Activated CD4-positive, alpha-beta T cell treated with anti-CD3 and anti-CD28 coated beads, Interleukin-2, amount 10 ng/mL, durations not matched to agents 24 days and 14 days (primary cell): Measurements from ENCODE around the gene DENND2A. TPM values are rescaled to one million over a fixed set of nuclear protein-coding genes. Genes with fewer than 3 reads are reported as not detected.
"Not testable (repeated sequence)": the region's sequence is repeated elsewhere in the genome, so short reads cannot be mapped to it uniquely, and the experiment has no call there.

ENCODE experiments used
- DNase-seq: peaks from one replicate; pipeline ENCODE4 v3.0.0; 2022
- H3K27ac Mint-ChIP-seq: one replicate; pipeline ENCODE4 v1.8.0; 2022; ENCODE audit warnings: mild to moderate bottlenecking, mixed read lengths
- H3K27me3 Mint-ChIP-seq: one replicate; pipeline ENCODE4 v1.8.0; 2022; ENCODE audit warnings: mixed read lengths
- H3K36me3 Mint-ChIP-seq: one replicate; pipeline ENCODE4 v1.8.0; 2022; ENCODE audit warnings: low read depth, mild to moderate bottlenecking, mixed read lengths
- H3K4me1 Mint-ChIP-seq: one replicate; pipeline ENCODE4 v1.8.0; 2021; ENCODE audit warnings: mixed read lengths
- H3K4me3 Mint-ChIP-seq: one replicate; pipeline ENCODE4 v1.8.0; 2022; ENCODE audit warnings: mild to moderate bottlenecking, moderate library complexity, mixed read lengths
- H3K9me3 Mint-ChIP-seq: one replicate; pipeline ENCODE4 v1.8.0; 2021; ENCODE audit warnings: mixed read lengths
- intact Hi-C: fragments of 100-400 bp; cut with micrococcal nuclease; formaldehyde crosslinking; loops from one replicate; pipeline ENCODE4 v1.15.1; 2023
- total RNA-seq: library from RNA; stranded (reverse); gene quantifications from 2 replicates; pipeline ENCODE4 v1.2.3, GENCODE V29; 2022

The DENND2A gene
- total RNA-seq, 1 donor from 2014 or later, result not detected

DNA sequence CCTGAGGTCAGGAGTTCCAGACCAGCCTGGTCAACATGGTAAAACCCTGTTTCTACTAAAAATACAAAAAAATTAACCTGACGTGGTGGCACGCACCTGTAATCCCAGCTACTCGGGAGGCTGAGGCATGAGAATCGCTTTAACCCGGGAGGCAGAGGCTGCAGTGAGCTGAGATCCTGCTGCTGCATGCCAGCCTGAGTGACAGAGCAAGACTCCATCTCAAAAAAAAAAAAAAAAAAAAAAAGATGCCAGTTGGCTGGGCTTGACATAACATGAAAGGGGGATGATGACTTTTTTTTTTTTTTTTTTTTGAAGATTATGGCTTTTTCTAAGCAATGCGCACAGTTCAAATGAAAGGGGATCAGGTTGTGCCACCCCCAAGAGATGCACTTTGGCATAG lies 133.1 kb downstream of the DENND2A start:
- H3K4me3 Mint-ChIP-seq, intact Hi-C loops, H3K9me3 Mint-ChIP-seq, H3K4me1 Mint-ChIP-seq, DNase-seq, H3K36me3 Mint-ChIP-seq, H3K27ac Mint-ChIP-seq, H3K27me3 Mint-ChIP-seq: not testable (repeated sequence)

DNA sequence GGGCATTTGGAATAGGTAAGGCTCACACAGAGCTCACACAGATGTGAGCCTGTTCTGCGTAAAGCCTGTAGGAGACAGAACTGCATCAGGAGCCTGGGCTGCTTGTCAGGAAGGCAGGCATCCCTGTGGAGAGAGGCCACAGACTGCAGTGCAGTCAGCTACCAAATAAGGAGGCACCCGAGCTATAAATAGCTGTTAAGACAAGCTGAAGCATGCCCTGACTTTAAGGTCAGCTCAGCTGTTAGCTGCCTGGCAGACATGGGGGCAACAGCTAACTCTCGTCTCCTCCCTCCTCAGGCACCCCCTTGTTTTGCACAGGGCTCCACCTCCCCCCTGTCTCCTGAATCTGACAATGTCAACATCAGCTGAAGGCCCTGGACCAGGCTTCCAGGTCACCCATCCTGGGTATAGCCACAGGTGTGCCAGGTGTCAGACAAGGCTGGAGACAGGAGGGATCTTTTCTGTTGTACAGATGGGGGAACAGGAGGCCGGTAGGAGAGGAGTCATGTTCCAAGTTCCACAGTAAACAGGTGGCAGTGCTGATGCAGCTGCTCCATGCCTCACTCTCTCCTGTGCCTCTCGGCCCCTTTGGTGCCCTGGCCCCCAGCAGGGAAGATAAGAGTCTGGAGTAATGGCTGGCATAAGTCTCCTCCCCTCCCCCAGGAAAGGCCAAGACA lies 133.7 kb downstream of the DENND2A start:
- no peaks in the 10 kb centered on the region for H3K4me1 Mint-ChIP-seq
- no peaks in the 10 kb centered on the region for H3K9me3 Mint-ChIP-seq
- H3K27ac Mint-ChIP-seq, result no peak overlapping the region
- no peaks in the 10 kb centered on the region for H3K36me3 Mint-ChIP-seq
- no peak for DNase-seq
- H3K4me3 Mint-ChIP-seq, result no peak overlapping the region
- intact Hi-C loops, result no loop called here
- no peaks in the 10 kb centered on the region for H3K27me3 Mint-ChIP-seq

DNA sequence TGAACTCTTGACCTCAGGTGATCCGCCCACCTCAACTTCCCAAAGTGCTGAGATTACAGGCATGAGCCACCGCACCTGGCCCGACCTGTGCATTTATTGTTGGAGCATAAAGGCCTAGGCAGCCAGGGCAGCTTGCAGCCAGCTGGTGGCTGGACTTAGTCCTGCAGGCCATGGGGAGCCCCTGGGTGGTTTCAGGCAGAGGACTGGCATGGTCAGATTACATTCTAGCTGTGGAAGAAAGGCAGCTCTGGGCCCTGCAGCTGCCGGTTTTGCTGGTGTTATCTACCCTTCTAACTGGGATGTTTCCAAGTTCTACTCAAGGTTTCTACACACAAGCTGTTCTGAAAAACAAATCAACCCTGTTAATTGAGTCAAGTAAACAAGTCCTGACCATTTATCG lies 138.6 kb downstream of the DENND2A start:
- Mint-ChIP-seq H3K36me3 (no peaks in the 10 kb centered on the region), H3K4me1 (no peaks in the 10 kb centered on the region), H3K4me3 (no peak overlapping the region), H3K27me3 (peaks cover 3% of the 10 kb centered on the region), H3K27ac (no peak overlapping the region), H3K9me3 (no peaks in the 10 kb centered on the region)
- intact Hi-C loops, result no loop called here
- no peak for DNase-seq

DNA sequence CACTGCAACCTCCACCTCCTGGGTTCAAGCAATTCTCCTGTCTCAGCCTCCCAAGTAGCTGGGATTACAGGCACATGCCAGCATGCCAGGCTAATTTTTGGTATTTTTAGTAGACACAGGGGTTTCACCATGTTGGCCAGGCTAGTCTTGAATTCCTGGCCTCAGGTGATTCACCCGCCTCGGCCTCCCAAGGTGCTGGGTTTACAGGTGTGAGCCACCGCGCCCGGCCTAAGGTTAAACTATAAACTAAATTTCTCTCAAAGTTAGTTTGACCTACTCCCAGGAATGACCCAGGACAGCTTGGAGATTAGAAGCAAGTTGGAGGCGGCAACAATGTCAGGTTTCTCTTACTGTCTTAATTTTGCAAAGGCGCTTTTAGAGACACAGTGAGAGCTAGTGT lies 142.8 kb downstream of the DENND2A start:
- H3K9me3 Mint-ChIP-seq, DNase-seq, H3K27me3 Mint-ChIP-seq, H3K27ac Mint-ChIP-seq, intact Hi-C loops, H3K36me3 Mint-ChIP-seq, H3K4me1 Mint-ChIP-seq, H3K4me3 Mint-ChIP-seq: not testable (repeated sequence)

DNA sequence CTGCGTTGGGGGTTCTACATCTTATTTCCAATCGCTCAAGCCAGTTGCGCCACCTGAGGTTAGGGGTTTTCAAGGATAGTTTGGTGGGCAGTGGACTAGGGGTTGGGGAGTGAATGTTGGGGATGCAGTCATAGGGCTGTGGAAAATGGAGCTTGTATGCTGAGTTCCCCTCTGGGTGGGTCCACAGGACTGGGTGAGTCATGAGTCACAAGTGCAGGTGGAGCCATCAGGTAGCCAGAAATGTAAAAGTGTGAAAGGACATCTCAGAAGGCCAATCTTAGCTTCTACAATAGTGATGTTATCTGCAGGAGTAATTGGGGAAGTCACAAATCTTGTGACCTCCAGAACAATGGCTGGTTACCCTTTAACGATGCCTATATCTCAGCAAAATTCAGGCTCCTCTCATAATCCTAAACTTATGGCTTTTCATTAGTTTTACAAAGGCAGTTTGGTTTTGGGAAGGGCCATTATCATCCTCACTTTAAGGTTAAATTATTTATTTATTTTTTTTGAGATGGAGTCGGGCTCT lies 143.3 kb downstream of the DENND2A start:
- Mint-ChIP-seq H3K36me3 (no peaks in the 10 kb centered on the region), H3K4me1 (no peaks in the 10 kb centered on the region), H3K9me3 (no peaks in the 10 kb centered on the region), H3K27ac (no peak overlapping the region), H3K27me3 (peaks cover 3% of the 10 kb centered on the region), H3K4me3 (no peak overlapping the region)
- intact Hi-C loops, result no loop called here
- DNase-seq, result no peak

DNA sequence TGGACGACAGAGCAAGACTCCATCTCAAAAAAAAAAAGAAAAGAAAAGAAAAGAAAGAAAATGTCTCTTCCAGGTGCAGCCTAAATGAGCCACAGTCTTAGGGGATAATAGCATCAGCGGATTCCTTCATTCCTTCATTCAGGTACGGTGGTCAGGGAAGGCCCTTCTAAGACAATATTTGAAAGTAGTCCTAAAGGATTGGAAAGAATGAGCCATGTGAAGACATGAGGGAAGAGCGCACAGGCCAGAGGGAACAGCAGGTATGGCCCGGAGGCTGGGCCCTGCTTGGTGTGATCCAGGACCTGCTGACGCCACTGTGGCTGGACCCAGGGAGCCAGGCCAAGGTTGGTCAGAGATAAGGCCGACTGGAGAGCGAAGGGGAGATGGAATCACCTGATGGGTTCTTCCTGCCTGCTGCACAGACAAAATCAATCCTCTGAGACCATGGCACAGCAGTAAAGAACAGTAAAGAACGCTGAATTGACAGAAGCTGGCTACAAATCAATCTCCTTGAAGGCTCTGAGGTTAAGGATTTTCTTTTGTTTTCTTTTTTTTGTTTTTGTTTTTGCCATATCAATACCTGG lies 145.0 kb downstream of the DENND2A start:
- intact Hi-C loops, result no loop called here
- DNase-seq, result no peak
- no peaks in the 10 kb centered on the region for H3K36me3 Mint-ChIP-seq
- no peaks in the 10 kb centered on the region for H3K9me3 Mint-ChIP-seq
- no peak overlapping the region for H3K4me3 Mint-ChIP-seq
- no peaks in the 10 kb centered on the region for H3K4me1 Mint-ChIP-seq
- peaks cover 3% of the 10 kb centered on the region for H3K27me3 Mint-ChIP-seq
- H3K27ac Mint-ChIP-seq, result no peak overlapping the region

DNA sequence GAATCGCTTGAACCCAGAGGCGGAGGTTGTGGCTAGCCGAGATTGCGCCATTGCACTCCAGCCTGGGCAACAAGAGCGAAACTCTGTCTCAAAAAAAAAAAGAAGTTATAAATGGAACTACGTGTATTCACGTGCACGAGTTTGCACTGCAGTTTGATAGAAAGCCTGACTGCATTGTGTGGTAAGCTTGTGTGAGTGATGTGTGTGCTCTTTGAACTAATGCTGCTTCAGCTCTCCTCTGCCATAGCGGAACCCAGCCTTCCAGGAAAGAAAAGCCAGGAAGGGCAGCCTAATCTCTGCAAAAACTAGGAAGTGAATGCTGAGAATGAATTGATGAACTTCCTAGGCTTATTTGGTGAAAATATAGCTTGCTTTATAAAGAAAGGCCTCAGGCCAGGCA lies 145.7 kb downstream of the DENND2A start:
- no peaks in the 10 kb centered on the region for H3K36me3 Mint-ChIP-seq
- no peak for DNase-seq
- no peak overlapping the region for H3K27ac Mint-ChIP-seq
- intact Hi-C loops, result no loop called here
- peaks cover 3% of the 10 kb centered on the region for H3K27me3 Mint-ChIP-seq
- no peak overlapping the region for H3K4me3 Mint-ChIP-seq
- H3K9me3 Mint-ChIP-seq, result no peaks in the 10 kb centered on the region
- H3K4me1 Mint-ChIP-seq, result no peaks in the 10 kb centered on the region

DNA sequence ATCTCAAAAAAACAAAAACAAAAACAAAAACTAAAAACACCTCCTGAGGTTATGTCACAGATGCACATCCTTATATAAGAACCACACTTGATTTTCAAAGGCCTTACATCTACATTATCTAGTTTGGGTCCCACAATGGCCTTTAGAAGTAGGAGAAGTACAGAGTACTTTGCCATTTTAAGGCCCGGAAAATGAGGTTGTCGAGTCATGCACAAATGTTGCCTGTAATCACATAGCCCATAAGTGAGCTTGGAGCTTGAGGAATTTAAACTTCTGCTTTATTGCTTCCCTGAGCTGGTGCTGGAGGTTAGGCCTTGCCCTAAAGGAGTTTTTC lies 151.6 kb downstream of the DENND2A start:
- no peaks in the 10 kb centered on the region for H3K9me3 Mint-ChIP-seq
- H3K27ac Mint-ChIP-seq, result no peak overlapping the region
- peaks cover 5% of the 10 kb centered on the region for H3K4me1 Mint-ChIP-seq
- H3K36me3 Mint-ChIP-seq, result no peaks in the 10 kb centered on the region
- H3K27me3 Mint-ChIP-seq, result peaks cover 16% of the 10 kb centered on the region
- H3K4me3 Mint-ChIP-seq, result no peak overlapping the region
- DNase-seq, result no peak
- intact Hi-C loops, result no loop called here

DNA sequence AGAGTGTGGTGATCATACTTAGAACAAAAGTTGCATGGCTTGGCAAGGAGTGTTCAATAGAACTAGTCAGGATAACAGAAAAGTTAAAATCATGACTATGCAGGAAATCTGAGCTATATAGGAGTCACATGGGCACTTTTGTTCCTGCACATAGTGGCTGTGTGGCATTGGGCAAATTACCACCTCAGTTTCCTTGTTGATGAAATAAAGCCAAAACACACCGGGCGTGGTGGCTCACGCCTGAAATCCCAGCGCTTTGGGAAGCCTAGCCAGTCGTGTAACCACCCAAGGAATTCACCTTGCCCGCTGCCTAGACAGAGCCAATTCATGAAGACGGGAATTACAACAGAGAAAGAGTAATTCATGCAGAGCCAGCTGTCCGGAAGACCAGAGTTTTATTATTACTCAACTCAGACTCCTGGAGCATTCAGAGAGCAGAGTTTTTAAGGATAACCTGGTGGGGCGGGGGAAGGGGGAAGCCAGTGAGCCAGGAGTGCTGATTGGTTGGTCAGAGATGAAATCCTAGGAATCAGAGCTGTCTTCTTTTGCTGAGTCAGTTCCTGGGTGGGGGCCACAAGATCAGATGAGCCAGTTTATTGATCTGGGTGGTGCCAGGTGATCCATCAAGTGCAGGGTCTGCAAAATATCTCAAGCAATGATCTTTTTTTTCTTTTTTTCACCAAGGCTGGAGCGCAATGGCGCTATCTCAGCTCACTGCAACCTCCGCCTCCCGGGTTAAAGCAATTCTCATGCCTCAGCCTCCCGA lies 154.9 kb downstream of the DENND2A start:
- Mint-ChIP-seq H3K4me3 (no peak overlapping the region), H3K9me3 (no peaks in the 10 kb centered on the region), H3K27ac (peak overlapping the region; percentile 39), H3K36me3 (no peaks in the 10 kb centered on the region), H3K27me3 (peaks cover 28% of the 10 kb centered on the region), H3K4me1 (peaks cover 5% of the 10 kb centered on the region)
- intact Hi-C loops, result no loop called here
- no peak for DNase-seq

DNA sequence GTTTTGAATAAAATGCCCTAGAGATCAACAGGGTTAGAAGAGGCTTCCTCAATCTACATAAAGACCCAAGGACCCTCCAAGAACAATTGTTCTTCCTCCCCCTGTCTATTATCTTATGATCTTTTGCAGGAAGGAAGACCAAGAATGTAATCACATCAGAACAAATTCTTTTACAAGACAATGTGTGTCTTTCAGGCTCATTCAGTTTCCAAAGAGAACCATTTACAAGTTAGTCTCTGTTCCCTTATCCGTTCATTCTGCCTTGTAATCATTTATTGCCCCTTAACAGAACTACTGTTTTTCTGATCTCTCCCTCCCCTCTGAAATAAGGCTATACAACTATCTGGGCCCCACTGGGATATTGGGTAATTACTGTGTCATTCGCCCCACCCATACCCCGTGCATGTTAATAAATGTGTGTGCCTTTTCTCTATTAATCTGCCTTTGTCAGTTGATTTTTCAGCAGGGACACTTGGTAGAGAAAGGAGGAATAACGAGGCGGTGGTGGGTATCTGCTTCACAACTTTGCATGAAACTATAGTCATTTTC lies 155.6 kb downstream of the DENND2A start:
- H3K4me1 Mint-ChIP-seq, result peaks cover 5% of the 10 kb centered on the region
- no peak for DNase-seq
- H3K9me3 Mint-ChIP-seq, result no peaks in the 10 kb centered on the region
- H3K4me3 Mint-ChIP-seq, result no peak overlapping the region
- no peaks in the 10 kb centered on the region for H3K36me3 Mint-ChIP-seq
- no peak overlapping the region for H3K27ac Mint-ChIP-seq
- peaks cover 28% of the 10 kb centered on the region for H3K27me3 Mint-ChIP-seq
- intact Hi-C loops, result no loop called here

DNA sequence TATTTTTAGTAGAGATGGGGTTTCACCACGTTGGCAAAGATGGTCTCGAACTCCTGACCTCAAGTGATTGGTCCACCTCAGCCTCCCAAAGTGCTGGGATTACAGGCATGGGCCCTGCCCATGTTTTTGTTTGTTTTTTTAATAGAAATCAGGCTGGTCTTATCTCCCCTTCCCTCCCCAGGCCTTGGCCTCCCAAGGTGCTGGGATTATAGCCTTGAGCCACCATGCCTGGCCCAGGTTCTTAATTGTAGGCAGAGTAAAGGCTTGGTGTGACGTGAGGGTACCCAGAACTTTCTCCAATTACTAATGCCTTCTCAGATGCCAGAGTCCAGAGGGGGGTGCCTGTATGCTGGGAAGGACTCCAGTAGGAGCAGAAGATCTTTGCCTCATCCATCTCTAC lies 156.1 kb downstream of the DENND2A start:
- Mint-ChIP-seq H3K4me3 (no peak overlapping the region), H3K9me3 (no peaks in the 10 kb centered on the region), H3K4me1 (peaks cover 9% of the 10 kb centered on the region), H3K27me3 (peaks cover 28% of the 10 kb centered on the region), H3K27ac (no peak overlapping the region), H3K36me3 (no peaks in the 10 kb centered on the region)
- intact Hi-C loops, result no loop called here
- no peak for DNase-seq

DNA sequence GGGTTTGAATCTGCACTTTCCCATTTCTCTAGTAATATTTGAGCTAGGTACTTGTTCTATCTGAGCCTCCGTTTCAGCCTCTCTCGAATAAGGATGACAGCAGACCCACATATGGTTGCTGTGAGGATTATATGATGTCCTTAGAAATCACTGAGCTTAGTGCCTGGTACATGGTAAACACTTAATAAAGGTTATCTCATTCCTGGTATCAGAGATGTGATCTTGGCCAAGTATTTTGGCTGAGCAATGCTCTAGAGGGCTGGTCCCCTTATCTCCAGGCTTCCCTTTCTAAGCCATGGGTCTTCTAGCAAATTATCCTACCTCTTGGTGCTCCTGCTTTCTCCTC lies 160.9 kb downstream of the DENND2A start:
- Mint-ChIP-seq H3K4me3 (peak overlapping the region; percentile 99), H3K4me1 (peaks cover 26% of the 10 kb centered on the region), H3K36me3 (peaks cover 5% of the 10 kb centered on the region), H3K27ac (peak overlapping the region; percentile 97), H3K9me3 (no peaks in the 10 kb centered on the region), H3K27me3 (peaks cover 16% of the 10 kb centered on the region)
- intact Hi-C loops, result loop anchor here (1.0 to 2.0 kb wide), 9 partner anchors 77 to 536 kb away; partner anchors contain the start of genes ADCK2, NDUFB2 and PARP12
- DNase-seq, result no peak

DNA sequence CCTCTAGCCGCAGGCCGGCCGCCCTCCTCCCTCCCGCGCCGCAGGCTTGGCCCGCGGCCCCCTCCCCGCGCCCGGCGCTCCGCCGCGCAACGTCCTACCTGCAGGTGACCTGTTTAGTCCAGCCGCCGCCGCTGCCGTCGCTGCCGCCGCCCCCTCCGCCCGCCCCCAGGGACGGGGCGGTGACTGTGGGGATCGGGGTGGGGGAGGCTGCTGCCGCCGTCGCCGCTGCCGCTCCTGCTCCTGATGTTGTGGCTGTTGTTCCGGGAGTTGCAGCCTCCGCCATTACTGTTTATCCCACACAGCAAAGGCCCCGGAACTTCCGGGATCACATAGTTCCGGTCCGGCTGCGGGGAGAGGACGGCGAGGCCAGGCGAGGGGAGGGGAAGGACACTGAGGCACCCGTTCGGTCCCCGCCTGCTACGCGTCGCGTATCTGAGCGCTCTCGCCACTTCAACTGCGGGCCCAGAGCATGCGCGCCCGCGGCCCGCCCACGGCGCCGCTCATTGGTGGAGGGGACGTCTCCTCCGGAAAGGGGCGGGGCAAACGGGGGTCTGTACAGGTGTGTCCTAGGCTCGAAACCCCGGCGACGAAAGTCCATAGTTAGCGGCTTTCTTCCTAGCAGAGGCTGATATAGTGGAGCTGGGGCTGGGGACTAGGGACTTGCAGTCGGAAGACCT lies 161.4 kb downstream of the DENND2A start, which contains the start of gene MKRN1:
Gene MKRN1 (minus strand): TSS at position 444 of the 677 bp plus-strand sequence. CDS start 161 bp downstream, at position 283.
- H3K27ac Mint-ChIP-seq, result peak within 1 kb of the TSS; percentile 97
- H3K9me3 Mint-ChIP-seq, result no peaks in the 10 kb centered on the region
- intact Hi-C loops, result loop anchor here (1.0 to 2.0 kb wide), 9 partner anchors 76 to 536 kb away; partner anchors contain the start of genes ADCK2, NDUFB2 and PARP12
- peaks cover 5% of the 10 kb centered on the region for H3K36me3 Mint-ChIP-seq
- peak; percentile 98 for DNase-seq
- peaks cover 13% of the 10 kb centered on the region for H3K27me3 Mint-ChIP-seq
- H3K4me1 Mint-ChIP-seq, result peaks cover 26% of the 10 kb centered on the region
- H3K4me3 Mint-ChIP-seq, result peak within 1 kb of the TSS; percentile 99
